Astrocyte (in vitro differentiated cells and primary cell): ENCODE data around the gene ADIPOQ. TPM values are rescaled to one million over a fixed set of nuclear protein-coding genes. Genes with fewer than 3 reads are reported as not detected.
"Not testable (repeated sequence)": the region's sequence is repeated elsewhere in the genome, so short reads cannot be mapped to it uniquely, and the experiment has no call there.

ENCODE experiments used
- DNase-seq: peaks from one replicate; pipeline ENCODE4 v3.0.0-alpha.2; 2010; ENCODE audit warnings: low read depth
- FAIRE-seq: peaks from 2 replicates; lab custom pipeline; 2011; peaks lifted over from hg19 to GRCh38; lab: Jason Lieb, UNC
- H2AFZ ChIP-seq: 2 replicates; pipeline ENCODE4 v1.6.0; 2012; ENCODE audit warnings: low read depth, low read length, inconsistent platforms
- H3K27ac ChIP-seq: 2 replicates; pipeline ENCODE4 v1.5.1; 2011; ENCODE audit warnings: low read depth, low read length, inconsistent platforms
- H3K27me3 ChIP-seq: 2 replicates; pipeline ENCODE4 v1.6.0; 2011; ENCODE audit warnings: low read length, inconsistent platforms; ENCODE audit not compliant: insufficient read depth
- H3K36me3 ChIP-seq: 2 replicates; pipeline ENCODE4 v1.5.1; 2011; ENCODE audit warnings: low read length, inconsistent platforms; ENCODE audit not compliant: insufficient read depth
- H3K4me1 ChIP-seq: 2 replicates; pipeline ENCODE4 v1.5.1; 2011; ENCODE audit warnings: low read length, inconsistent platforms; ENCODE audit not compliant: insufficient read depth
- H3K4me2 ChIP-seq: 2 replicates; pipeline ENCODE4 v1.6.0; 2012; ENCODE audit warnings: low read length, inconsistent platforms
- H3K4me3 ChIP-seq: 2 replicates; pipeline ENCODE4 v1.5.1; 2011; ENCODE audit warnings: low read depth, mild to moderate bottlenecking, low read length, inconsistent platforms; ENCODE audit not compliant: insufficient read depth
- H3K79me2 ChIP-seq: 2 replicates; pipeline ENCODE4 v1.6.0; 2012; ENCODE audit warnings: mild to moderate bottlenecking, low read length, inconsistent platforms; ENCODE audit not compliant: insufficient read depth
- H3K9ac ChIP-seq: 2 replicates; pipeline ENCODE4 v1.6.0; 2012; ENCODE audit warnings: mild to moderate bottlenecking, low read length, inconsistent platforms
- H3K9me3 ChIP-seq: 2 replicates; pipeline ENCODE4 v1.5.1; 2012; ENCODE audit warnings: low read depth, mild to moderate bottlenecking, low read length, inconsistent platforms; ENCODE audit not compliant: insufficient read depth
- H4K20me1 ChIP-seq: 2 replicates; pipeline ENCODE4 v1.6.0; 2012; ENCODE audit warnings: low read length, inconsistent platforms; ENCODE audit not compliant: insufficient read depth
- H3K27ac Mint-ChIP-seq: one replicate; pipeline ENCODE4 v1.8.0; 2021; ENCODE audit warnings: mild to moderate bottlenecking, mixed read lengths; ENCODE audit not compliant: unreplicated experiment
- H3K27me3 Mint-ChIP-seq: one replicate; pipeline ENCODE4 v1.8.0; 2021; ENCODE audit warnings: low read depth, mixed read lengths; ENCODE audit not compliant: unreplicated experiment
- H3K36me3 Mint-ChIP-seq: one replicate; pipeline ENCODE4 v1.8.0; 2021; ENCODE audit warnings: low read depth, mixed read lengths; ENCODE audit not compliant: unreplicated experiment
- H3K4me1 Mint-ChIP-seq: one replicate; pipeline ENCODE4 v1.8.0; 2021; ENCODE audit warnings: low read depth, mixed read lengths; ENCODE audit not compliant: unreplicated experiment
- H3K4me3 Mint-ChIP-seq: one replicate; pipeline ENCODE4 v1.8.0; 2021; ENCODE audit warnings: mild to moderate bottlenecking, moderate library complexity, mixed read lengths; ENCODE audit not compliant: unreplicated experiment
- H3K9me3 Mint-ChIP-seq: one replicate; pipeline ENCODE4 v1.8.0; 2021; ENCODE audit warnings: mild to moderate bottlenecking, mixed read lengths; ENCODE audit not compliant: unreplicated experiment
- EZH2 ChIP-seq: IDR thresholded peaks from 2 replicates; pipeline ENCODE4 v1.6.1; 2012; ENCODE audit warnings: mild to moderate bottlenecking, low read length, inconsistent platforms; ENCODE audit not compliant: insufficient read depth
- total RNA-seq: library from RNA; stranded (reverse); gene quantifications from 2 replicates; pipeline ENCODE4 v1.2.1, GENCODE V29; 2021
- TF ChIP-seq, protein P1 (sequence below): IDR thresholded peaks from 2 replicates; pipeline ENCODE4 v1.5.1; 2011; ENCODE audit warnings: low read depth, mild to moderate bottlenecking, inconsistent platforms, low read length, moderate library complexity; ENCODE audit not compliant: insufficient read depth

ADIPOQ gene
- total RNA-seq, 1 donor from 2014 or later, result not detected

- FAIRE-seq (no peak), DNase-seq (no peak)
- no peak overlapping the region for H3K4me3 Mint-ChIP-seq
- Histone ChIP-seq H3K9ac (no peak overlapping the region), H3K4me2 (no peak overlapping the region), H4K20me1 (no peaks in the 10 kb centered on the region), H3K4me3 (no peak overlapping the region), H3K27me3 (no peaks in the 10 kb centered on the region), H3K36me3 (peaks cover 6% of the 10 kb centered on the region), H3K4me1 (peaks cover 15% of the 10 kb centered on the region), H3K9me3 (no peaks in the 10 kb centered on the region), H3K79me2 (peaks cover 22% of the 10 kb centered on the region), H2AFZ (no peak overlapping the region), H3K27ac (no peak overlapping the region)
- H3K27me3 Mint-ChIP-seq, result no peaks in the 10 kb centered on the region
- H3K36me3 Mint-ChIP-seq, result no peaks in the 10 kb centered on the region
- no peaks in the 10 kb centered on the region for H3K4me1 Mint-ChIP-seq
- no peak overlapping the region for H3K27ac Mint-ChIP-seq
- no peaks in the 10 kb centered on the region for H3K9me3 Mint-ChIP-seq
- TF ChIP-seq EZH2, result no peak
- TF ChIP-seq, protein P1, sequence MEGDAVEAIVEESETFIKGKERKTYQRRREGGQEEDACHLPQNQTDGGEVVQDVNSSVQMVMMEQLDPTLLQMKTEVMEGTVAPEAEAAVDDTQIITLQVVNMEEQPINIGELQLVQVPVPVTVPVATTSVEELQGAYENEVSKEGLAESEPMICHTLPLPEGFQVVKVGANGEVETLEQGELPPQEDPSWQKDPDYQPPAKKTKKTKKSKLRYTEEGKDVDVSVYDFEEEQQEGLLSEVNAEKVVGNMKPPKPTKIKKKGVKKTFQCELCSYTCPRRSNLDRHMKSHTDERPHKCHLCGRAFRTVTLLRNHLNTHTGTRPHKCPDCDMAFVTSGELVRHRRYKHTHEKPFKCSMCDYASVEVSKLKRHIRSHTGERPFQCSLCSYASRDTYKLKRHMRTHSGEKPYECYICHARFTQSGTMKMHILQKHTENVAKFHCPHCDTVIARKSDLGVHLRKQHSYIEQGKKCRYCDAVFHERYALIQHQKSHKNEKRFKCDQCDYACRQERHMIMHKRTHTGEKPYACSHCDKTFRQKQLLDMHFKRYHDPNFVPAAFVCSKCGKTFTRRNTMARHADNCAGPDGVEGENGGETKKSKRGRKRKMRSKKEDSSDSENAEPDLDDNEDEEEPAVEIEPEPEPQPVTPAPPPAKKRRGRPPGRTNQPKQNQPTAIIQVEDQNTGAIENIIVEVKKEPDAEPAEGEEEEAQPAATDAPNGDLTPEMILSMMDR, result no peak
These were observed 39.8 kb upstream of the ADIPOQ start for GRCh38 chr3:186802701-186803100.

DNA sequence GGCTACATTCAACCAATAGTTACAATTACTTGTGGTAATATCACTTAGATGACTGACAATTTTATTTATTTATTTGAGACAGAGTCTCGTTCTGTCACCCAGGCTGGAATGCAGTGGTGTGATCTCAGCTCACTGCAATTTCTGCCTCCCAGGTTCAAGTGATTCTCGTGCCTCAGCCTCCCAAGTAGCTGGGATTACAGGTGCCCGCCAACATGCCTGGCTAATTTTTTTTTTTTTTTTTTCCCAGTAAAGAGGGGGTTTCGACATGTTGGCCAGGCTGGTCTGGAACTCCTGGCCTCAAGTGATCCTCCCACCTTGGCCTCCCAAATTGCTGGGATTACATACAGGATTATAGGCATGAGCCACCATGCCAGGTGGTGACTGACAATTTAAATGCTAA, 39.1 kb upstream of the ADIPOQ start:
- H3K27ac ChIP-seq, H4K20me1 ChIP-seq, DNase-seq, H3K4me3 ChIP-seq, FAIRE-seq, H3K4me3 Mint-ChIP-seq, H3K9ac ChIP-seq, H3K4me2 ChIP-seq, H3K36me3 Mint-ChIP-seq, H3K9me3 ChIP-seq, H3K27ac Mint-ChIP-seq, H3K4me1 Mint-ChIP-seq, H3K9me3 Mint-ChIP-seq, H3K36me3 ChIP-seq, H3K27me3 ChIP-seq, H2AFZ ChIP-seq, H3K27me3 Mint-ChIP-seq: not testable (repeated sequence)
- H3K79me2 ChIP-seq, result peaks cover 22% of the 10 kb centered on the region
- H3K4me1 ChIP-seq, result peaks cover 15% of the 10 kb centered on the region

GRCh38 chr3:186806089-186807055, 36.1 kb upstream of the ADIPOQ start, which contains the start of gene RFC4:
TSS of gene RFC4 (minus strand) at chr3:186806482. CDS start at chr3:186804713, 1,769 bp downstream.
- Histone ChIP-seq H3K4me1 (peaks cover 15% of the 10 kb centered on the region), H3K4me2 (peak within 1 kb of the TSS; percentile 93), H4K20me1 (no peaks in the 10 kb centered on the region), H3K27ac (peak within 1 kb of the TSS; percentile 80), H3K36me3 (no peaks in the 10 kb centered on the region), H3K79me2 (peaks cover 22% of the 10 kb centered on the region), H3K9ac (peak within 1 kb of the TSS; percentile 94), H3K27me3 (no peaks in the 10 kb centered on the region), H3K4me3 (peak within 1 kb of the TSS; percentile 99), H3K9me3 (no peaks in the 10 kb centered on the region), H2AFZ (peak within 1 kb of the TSS; percentile 100)
- TF ChIP-seq, protein P1, result no peak
- TF ChIP-seq EZH2, result no peak
- peak within 1 kb of the TSS; percentile 83 for H3K27ac Mint-ChIP-seq
- H3K27me3 Mint-ChIP-seq, result no peaks in the 10 kb centered on the region
- H3K4me3 Mint-ChIP-seq, result peak within 1 kb of the TSS; percentile 92
- H3K36me3 Mint-ChIP-seq, result no peaks in the 10 kb centered on the region
- peak; percentile 50 for FAIRE-seq
- peak; percentile 54 for DNase-seq
- H3K9me3 Mint-ChIP-seq, result no peaks in the 10 kb centered on the region
- no peaks in the 10 kb centered on the region for H3K4me1 Mint-ChIP-seq
